Measurements from ENCODE around the gene ABCA7.

DNA sequence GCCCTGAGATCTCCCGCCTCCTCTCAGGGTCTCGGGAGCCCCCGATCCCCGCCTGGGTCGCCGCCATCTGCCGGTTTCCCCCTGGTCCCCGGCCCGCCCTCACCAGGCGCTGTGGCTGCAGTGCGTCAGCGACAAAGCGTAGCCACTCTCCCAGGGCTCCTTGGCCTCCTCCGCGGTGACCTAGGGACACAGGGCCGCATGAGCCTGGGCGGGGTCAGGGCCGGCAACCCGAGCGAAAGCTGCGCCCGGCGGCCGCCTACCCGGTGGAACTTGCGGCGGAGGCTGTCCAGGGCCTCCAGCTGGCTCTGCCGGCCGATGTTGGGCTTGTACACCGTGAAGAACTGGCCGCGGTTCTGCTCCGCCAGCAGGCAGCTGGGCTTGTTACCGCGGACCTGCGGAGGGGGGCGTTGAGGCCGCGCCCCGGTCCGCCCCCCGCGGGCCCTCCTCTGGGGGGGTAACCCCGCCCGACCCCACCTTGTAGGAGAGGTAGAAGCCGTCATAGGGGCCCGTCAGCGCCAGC lies 69.2 kb downstream of the ABCA7 start:
- TF ChIP-seq, protein P1, sequence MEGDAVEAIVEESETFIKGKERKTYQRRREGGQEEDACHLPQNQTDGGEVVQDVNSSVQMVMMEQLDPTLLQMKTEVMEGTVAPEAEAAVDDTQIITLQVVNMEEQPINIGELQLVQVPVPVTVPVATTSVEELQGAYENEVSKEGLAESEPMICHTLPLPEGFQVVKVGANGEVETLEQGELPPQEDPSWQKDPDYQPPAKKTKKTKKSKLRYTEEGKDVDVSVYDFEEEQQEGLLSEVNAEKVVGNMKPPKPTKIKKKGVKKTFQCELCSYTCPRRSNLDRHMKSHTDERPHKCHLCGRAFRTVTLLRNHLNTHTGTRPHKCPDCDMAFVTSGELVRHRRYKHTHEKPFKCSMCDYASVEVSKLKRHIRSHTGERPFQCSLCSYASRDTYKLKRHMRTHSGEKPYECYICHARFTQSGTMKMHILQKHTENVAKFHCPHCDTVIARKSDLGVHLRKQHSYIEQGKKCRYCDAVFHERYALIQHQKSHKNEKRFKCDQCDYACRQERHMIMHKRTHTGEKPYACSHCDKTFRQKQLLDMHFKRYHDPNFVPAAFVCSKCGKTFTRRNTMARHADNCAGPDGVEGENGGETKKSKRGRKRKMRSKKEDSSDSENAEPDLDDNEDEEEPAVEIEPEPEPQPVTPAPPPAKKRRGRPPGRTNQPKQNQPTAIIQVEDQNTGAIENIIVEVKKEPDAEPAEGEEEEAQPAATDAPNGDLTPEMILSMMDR (IDR thresholded peaks at IDR 0.05) = no peak
- no peak for TF ChIP-seq POLR2A (IDR thresholded peaks at IDR 0.05)
- no peak for TF ChIP-seq POLR2AphosphoS5 (IDR thresholded peaks at IDR 0.05)
